Measurements from ENCODE around the gene ZYG11B.
A peak's percentile ranks its signal among the peaks of the same experiment; 100 is the strongest.

The ZYG11B gene

GRCh38 chr1:52738148-52738547 lies 11.9 kb downstream of the ZYG11B start:
- peaks cover 39% of the 10 kb centered on the region for H3K4me1 Mint-ChIP-seq
- H3K27me3 Mint-ChIP-seq (ENCODE audit: low read depth, poor library complexity), result peaks cover 2% of the 10 kb centered on the region
- H3K36me3 Mint-ChIP-seq (ENCODE audit: low read depth), result peaks cover 36% of the 10 kb centered on the region
- peaks cover 14% of the 10 kb centered on the region for H3K9me3 Mint-ChIP-seq
- no peak overlapping the region for H3K4me3 Mint-ChIP-seq
- TF ChIP-seq CTCF (IDR thresholded peaks at IDR 0.05), result no peak
- DNase-seq, result no peak
- H3K27ac Mint-ChIP-seq, result peak overlapping the region; percentile 95

- no peak for TF ChIP-seq CTCF (IDR thresholded peaks at IDR 0.05)
- Mint-ChIP-seq H3K36me3 (ENCODE audit: low read depth) (peaks cover 40% of the 10 kb centered on the region), H3K9me3 (peaks cover 14% of the 10 kb centered on the region), H3K27me3 (ENCODE audit: low read depth, poor library complexity) (peaks cover 2% of the 10 kb centered on the region), H3K4me1 (peaks cover 39% of the 10 kb centered on the region), H3K4me3 (no peak overlapping the region), H3K27ac (no peak overlapping the region)
- peak; percentile 10 for DNase-seq
Observed at GRCh38 chr1:52738893-52739292, 12.6 kb downstream of the ZYG11B start.

- Mint-ChIP-seq H3K27me3 (ENCODE audit: low read depth, poor library complexity) (peaks cover 2% of the 10 kb centered on the region), H3K4me3 (no peak overlapping the region), H3K27ac (no peak overlapping the region), H3K36me3 (ENCODE audit: low read depth) (peaks cover 46% of the 10 kb centered on the region), H3K9me3 (peaks cover 18% of the 10 kb centered on the region), H3K4me1 (peaks cover 39% of the 10 kb centered on the region)
- no peak for DNase-seq
- no peak for TF ChIP-seq CTCF (IDR thresholded peaks at IDR 0.05)
Observed at GRCh38 chr1:52739699-52740467, 13.6 kb downstream of the ZYG11B start.

GRCh38 chr1:52741259-52741658 lies 15.0 kb downstream of the ZYG11B start:
- Mint-ChIP-seq H3K9me3 (peaks cover 18% of the 10 kb centered on the region), H3K4me1 (peaks cover 33% of the 10 kb centered on the region), H3K4me3 (no peak overlapping the region), H3K27me3 (ENCODE audit: low read depth, poor library complexity) (peaks cover 2% of the 10 kb centered on the region), H3K36me3 (ENCODE audit: low read depth) (peaks cover 46% of the 10 kb centered on the region), H3K27ac (no peak overlapping the region)
- no peak for DNase-seq
- TF ChIP-seq CTCF (IDR thresholded peaks at IDR 0.05), result no peak

GRCh38 chr1:52746189-52746588 lies 19.9 kb downstream of the ZYG11B start:
- DNase-seq, result no peak
- Mint-ChIP-seq H3K9me3 (peaks cover 17% of the 10 kb centered on the region), H3K36me3 (ENCODE audit: low read depth) (peaks cover 24% of the 10 kb centered on the region), H3K4me3 (no peak overlapping the region), H3K4me1 (peaks cover 16% of the 10 kb centered on the region), H3K27ac (no peak overlapping the region), H3K27me3 (ENCODE audit: low read depth, poor library complexity) (peaks cover 2% of the 10 kb centered on the region)
- TF ChIP-seq CTCF (IDR thresholded peaks at IDR 0.05), result no peak

DNA sequence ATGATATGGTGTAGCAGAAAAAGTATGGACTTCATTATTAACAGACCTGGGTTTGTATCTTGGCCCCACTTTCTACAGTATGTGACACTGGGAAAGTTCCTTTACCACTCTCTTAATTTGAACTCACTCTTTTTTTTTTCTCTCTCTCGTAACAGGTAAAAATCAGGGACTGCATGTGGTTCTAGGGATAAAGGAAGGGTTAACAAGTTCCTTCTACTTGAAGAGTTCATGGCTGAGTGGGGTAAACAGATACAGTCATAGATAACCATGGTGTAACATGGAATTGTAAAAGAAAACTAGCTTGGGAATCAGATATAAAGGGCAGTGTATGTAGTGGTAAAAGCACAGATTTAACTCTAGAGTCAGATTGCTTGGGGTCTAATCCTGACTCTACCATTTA lies 21.2 kb downstream of the ZYG11B start:
- Mint-ChIP-seq H3K9me3 (peaks cover 5% of the 10 kb centered on the region), H3K27me3 (ENCODE audit: low read depth, poor library complexity) (no peaks in the 10 kb centered on the region), H3K4me1 (peaks cover 16% of the 10 kb centered on the region), H3K27ac (no peak overlapping the region), H3K36me3 (ENCODE audit: low read depth) (peaks cover 11% of the 10 kb centered on the region), H3K4me3 (no peak overlapping the region)
- no peak for TF ChIP-seq CTCF (IDR thresholded peaks at IDR 0.05)
- DNase-seq, result no peak
